ENCODE results near the gene ALDH1A2.
"Not testable (repeated sequence)": the region's sequence is repeated elsewhere in the genome, so short reads cannot be mapped to it uniquely, and the experiment has no call there.

The ALDH1A2 gene

GRCh38 chr15:58065445-58066041 lies at the start of gene ALDH1A2:
TSS of gene ALDH1A2 (minus strand) at chr15:58065711. CDS start at chr15:58065650, 61 bp downstream.
- CTCF ChIA-PET = interaction anchor here (1.2 to 2.5 kb wide), 3 partner anchors 12 to 205 kb away, joined by 7 to 11 read pairs (median 8); no protein-coding TSS in a partner anchor
- peak; percentile 27 for DNase-seq (ENCODE audit: extremely low spot score)
- POLR2A ChIA-PET = interaction anchor here (0.9 kb wide), 1 partner anchor 71 kb away, joined by 3 read pairs; no protein-coding TSS in a partner anchor
- TF ChIP-seq HDGF (IDR thresholded peaks at IDR 0.05; ENCODE audit: borderline replicate concordance) (no peak), LEF1 (IDR thresholded peaks at IDR 0.05; ENCODE audit: borderline replicate concordance) (no peak), L3MBTL2 (conservative IDR thresholded peaks at IDR 0.05) (peak; percentile 48; the same call in 1 of the 2 replicates)

- no peak for TF ChIP-seq CTBP1 (IDR thresholded peaks at IDR 0.05; ENCODE audit: borderline replicate concordance)
- no peak for TF ChIP-seq ARNT (IDR thresholded peaks at IDR 0.05)
- TF ChIP-seq TARDBP (IDR thresholded peaks at IDR 0.05) = no peak
- TF ChIP-seq SUZ12 (IDR thresholded peaks at IDR 0.05) = no peak
- ChIA-PET POLR2A (no interaction called here), CTCF (no interaction called here)
- no peak for DNase-seq (ENCODE audit: extremely low spot score)
These were observed 49.3 kb upstream of the ALDH1A2 start for GRCh38 chr15:58114812-58115211.

- ChIA-PET CTCF (no interaction called here), POLR2A (no interaction called here)
- DNase-seq (ENCODE audit: extremely low spot score) = no peak
- TF ChIP-seq ZNF384 (IDR thresholded peaks at IDR 0.05) (no peak), PKNOX1 (IDR thresholded peaks at IDR 0.05) (no peak), L3MBTL2 (conservative IDR thresholded peaks at IDR 0.05) (no peak), SUZ12 (IDR thresholded peaks at IDR 0.05) (no peak), SP1 (IDR thresholded peaks at IDR 0.05) (no peak), ELF4 (IDR thresholded peaks at IDR 0.05) (no peak), FOXM1 (IDR thresholded peaks at IDR 0.05; ENCODE audit: borderline replicate concordance) (no peak), TARDBP (IDR thresholded peaks at IDR 0.05) (no peak), FOXA1 (IDR thresholded peaks at IDR 0.05) (no peak)
These were observed 48.9 kb upstream of the ALDH1A2 start for GRCh38 chr15:58114388-58114787.

- CTCF ChIA-PET; DNase-seq (ENCODE audit: extremely low spot score); POLR2A ChIA-PET: not testable (repeated sequence)
These were observed 47.8 kb upstream of the ALDH1A2 start for GRCh38 chr15:58113358-58113757.

GRCh38 chr15:58111718-58112104 lies 46.2 kb upstream of the ALDH1A2 start:
- ChIA-PET CTCF (no interaction called here), POLR2A (no interaction called here)

GRCh38 chr15:58110999-58111717 lies 45.6 kb upstream of the ALDH1A2 start:
- no peak for DNase-seq (ENCODE audit: extremely low spot score)
- ChIA-PET POLR2A (no interaction called here), CTCF (no interaction called here)

More at GRCh38 chr15:58111718-58112104, 46.2 kb upstream of the ALDH1A2 start:
- TF ChIP-seq ZNF384 (IDR thresholded peaks at IDR 0.05) = no peak
- no peak for TF ChIP-seq NFRKB (IDR thresholded peaks at IDR 0.05)
- TF ChIP-seq PKNOX1 (IDR thresholded peaks at IDR 0.05) = no peak
- TF ChIP-seq FOXA1 (IDR thresholded peaks at IDR 0.05) = no peak
- TF ChIP-seq FOXM1 (IDR thresholded peaks at IDR 0.05; ENCODE audit: borderline replicate concordance) = no peak
- TF ChIP-seq SUZ12 (IDR thresholded peaks at IDR 0.05) = no peak
- TF ChIP-seq LEF1 (IDR thresholded peaks at IDR 0.05; ENCODE audit: borderline replicate concordance) = no peak
- no peak for TF ChIP-seq HDGF (IDR thresholded peaks at IDR 0.05; ENCODE audit: borderline replicate concordance)
- TF ChIP-seq TARDBP (IDR thresholded peaks at IDR 0.05) = no peak
- TF ChIP-seq SP1 (IDR thresholded peaks at IDR 0.05) = no peak
- no peak for TF ChIP-seq ARNT (IDR thresholded peaks at IDR 0.05)
- TF ChIP-seq BHLHE40 (IDR thresholded peaks at IDR 0.05; ENCODE audit: borderline replicate concordance) = no peak
- no peak for TF ChIP-seq CTBP1 (IDR thresholded peaks at IDR 0.05; ENCODE audit: borderline replicate concordance)
- DNase-seq (ENCODE audit: extremely low spot score) = no peak

More at GRCh38 chr15:58110999-58111717, 45.6 kb upstream of the ALDH1A2 start:
- TF ChIP-seq SUZ12 (IDR thresholded peaks at IDR 0.05) (no peak), L3MBTL2 (conservative IDR thresholded peaks at IDR 0.05) (no peak), TARDBP (IDR thresholded peaks at IDR 0.05) (no peak), SP1 (IDR thresholded peaks at IDR 0.05) (no peak), NFRKB (IDR thresholded peaks at IDR 0.05) (no peak), FOXK2 (IDR thresholded peaks at IDR 0.05) (no peak), LEF1 (IDR thresholded peaks at IDR 0.05; ENCODE audit: borderline replicate concordance) (no peak), ELF4 (IDR thresholded peaks at IDR 0.05) (no peak), HDGF (IDR thresholded peaks at IDR 0.05; ENCODE audit: borderline replicate concordance) (no peak), CTBP1 (IDR thresholded peaks at IDR 0.05; ENCODE audit: borderline replicate concordance) (no peak), BHLHE40 (IDR thresholded peaks at IDR 0.05; ENCODE audit: borderline replicate concordance) (no peak), ZNF384 (IDR thresholded peaks at IDR 0.05) (no peak), PKNOX1 (IDR thresholded peaks at IDR 0.05) (no peak), ARNT (IDR thresholded peaks at IDR 0.05) (no peak), FOXA1 (IDR thresholded peaks at IDR 0.05) (no peak), FOXM1 (IDR thresholded peaks at IDR 0.05; ENCODE audit: borderline replicate concordance) (no peak)
